D721Med (cell line): Measurements from ENCODE around the gene PCAT6.

Source experiments
- DNase-seq: peaks from one replicate; pipeline ENCODE4 v3.0.0; 2011; ENCODE audit warnings: low spot score; ENCODE audit not compliant: insufficient read length
- FAIRE-seq: peaks from 2 replicates; lab custom pipeline; 2011; peaks lifted over from hg19 to GRCh38; lab: Jason Lieb, UNC
- CTCF ChIP-seq: IDR thresholded peaks from 2 replicates; pipeline ENCODE4 v1.5.1; 2012; ENCODE audit warnings: mild to moderate bottlenecking, control low read depth; ENCODE audit not compliant: insufficient read depth; ENCODE audit errors: missing control alignments

Gene PCAT6

GRCh38 chr1:202858789-202859414 lies 48.1 kb downstream of the PCAT6 start:
- no peak for FAIRE-seq
- TF ChIP-seq CTCF: no peak

GRCh38 chr1:202860744-202861419 lies 50.1 kb downstream of the PCAT6 start:
- DNase-seq (no peak), FAIRE-seq (no peak)
- TF ChIP-seq CTCF: no peak

More at GRCh38 chr1:202858789-202859414, 48.1 kb downstream of the PCAT6 start:
- DNase-seq: no peak
